ENCODE data around the gene CHPT1. TPM values are rescaled to one million over a fixed set of nuclear protein-coding genes. Genes with fewer than 3 reads are reported as not detected.

The CHPT1 gene
- total and polyA plus RNA-seq, 2 experiments from 2014 or later, result 22.2 to 23.0 TPM

DNA sequence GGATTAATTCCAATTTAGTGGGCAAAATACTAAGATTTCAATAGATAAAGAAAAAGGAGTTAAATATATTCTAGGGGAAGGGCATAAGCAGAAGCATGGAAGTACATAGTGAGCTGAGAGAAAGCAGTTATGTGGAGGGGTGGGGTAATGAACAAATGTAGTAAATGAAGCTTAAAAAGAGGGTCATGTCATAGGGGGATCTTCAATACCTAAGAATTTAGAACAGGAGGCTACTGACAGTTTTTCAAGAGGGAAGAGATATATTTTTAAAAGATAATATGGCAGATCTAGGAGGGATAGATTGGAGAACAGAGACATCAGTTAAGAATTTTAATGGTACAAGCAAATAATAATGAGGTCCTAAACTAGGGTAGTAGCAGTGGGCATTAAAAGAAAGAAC lies 32.4 kb downstream of the CHPT1 start:
- no peak for TF ChIP-seq POLR2AphosphoS5 (IDR thresholded peaks at IDR 0.05; ENCODE audit: low read depth)
- Mint-ChIP-seq H3K27me3 (ENCODE audit: insufficient read depth, low read depth, poor library complexity) (peaks cover 5% of the 10 kb centered on the region), H3K27ac (no peak overlapping the region), H3K4me1 (no peaks in the 10 kb centered on the region), H3K9me3 (no peaks in the 10 kb centered on the region), H3K36me3 (ENCODE audit: low read depth) (no peaks in the 10 kb centered on the region), H3K4me3 (no peak overlapping the region)
- Histone ChIP-seq H4K20me1 (replicated peaks; ENCODE audit: insufficient read depth) (no peaks in the 10 kb centered on the region), H3K79me2 (replicated peaks; ENCODE audit: insufficient read depth) (no peaks in the 10 kb centered on the region), H3K9me2 (ENCODE audit: insufficient read depth) (no peaks in the 10 kb centered on the region), H3K4me1 (ENCODE audit: insufficient read depth) (no peaks in the 10 kb centered on the region), H3K27me3 (ENCODE audit: insufficient read depth) (no peaks in the 10 kb centered on the region), H3K4me2 (no peak overlapping the region), H3K4me3 (no peak overlapping the region), H3F3A (replicated peaks; ENCODE audit: low read depth) (no peaks in the 10 kb centered on the region), H2AFZ (no peak overlapping the region), H3K36me3 (ENCODE audit: insufficient read depth) (no peaks in the 10 kb centered on the region), H3K27ac (ENCODE audit: low read depth) (no peak overlapping the region)
- DNase-seq (ENCODE audit: low spot score) (no peak), ATAC-seq (no peak)

DNA sequence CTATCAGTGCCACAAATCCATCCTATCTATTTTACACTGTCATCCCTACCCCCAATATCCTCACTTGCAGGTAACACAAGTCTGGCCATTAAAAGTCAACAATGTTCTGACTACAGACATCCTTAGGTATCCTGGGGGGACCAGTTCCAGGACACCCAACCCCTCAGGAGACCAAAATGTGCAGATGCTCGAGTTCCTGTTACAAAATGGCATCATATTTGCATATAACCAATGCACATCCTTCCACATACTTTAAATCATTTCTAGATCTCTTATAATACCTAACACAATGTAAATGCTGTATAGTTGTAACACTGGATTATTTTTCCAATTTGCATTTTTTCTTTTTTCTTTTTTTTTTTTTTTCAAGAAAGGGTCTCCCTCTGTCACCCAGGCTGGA lies 34.9 kb downstream of the CHPT1 start:
- no peaks in the 10 kb centered on the region for H3F3A ChIP-seq (replicated peaks; ENCODE audit: low read depth)
- no peak overlapping the region for H3K27ac ChIP-seq (ENCODE audit: low read depth)
- H3K4me2 ChIP-seq, result no peak overlapping the region
- no peak overlapping the region for H3K4me3 ChIP-seq
- ATAC-seq, result no peak
- H3K79me2 ChIP-seq (replicated peaks; ENCODE audit: insufficient read depth), result no peaks in the 10 kb centered on the region
- H3K4me1 ChIP-seq (ENCODE audit: insufficient read depth), result no peaks in the 10 kb centered on the region
- no peaks in the 10 kb centered on the region for H3K4me1 Mint-ChIP-seq
- H3K4me3 Mint-ChIP-seq, result no peak overlapping the region
- H3K27ac Mint-ChIP-seq, result no peak overlapping the region
- no peaks in the 10 kb centered on the region for H3K36me3 Mint-ChIP-seq (ENCODE audit: low read depth)
- H3K27me3 Mint-ChIP-seq (ENCODE audit: insufficient read depth, low read depth, poor library complexity), result peaks cover 5% of the 10 kb centered on the region
- no peak for DNase-seq (ENCODE audit: low spot score)
- no peak overlapping the region for H2AFZ ChIP-seq
- no peaks in the 10 kb centered on the region for H3K9me2 ChIP-seq (ENCODE audit: insufficient read depth)
- no peaks in the 10 kb centered on the region for H3K27me3 ChIP-seq (ENCODE audit: insufficient read depth)
- no peaks in the 10 kb centered on the region for H3K9me3 Mint-ChIP-seq
- no peaks in the 10 kb centered on the region for H3K36me3 ChIP-seq (ENCODE audit: insufficient read depth)
- TF ChIP-seq, protein P1, sequence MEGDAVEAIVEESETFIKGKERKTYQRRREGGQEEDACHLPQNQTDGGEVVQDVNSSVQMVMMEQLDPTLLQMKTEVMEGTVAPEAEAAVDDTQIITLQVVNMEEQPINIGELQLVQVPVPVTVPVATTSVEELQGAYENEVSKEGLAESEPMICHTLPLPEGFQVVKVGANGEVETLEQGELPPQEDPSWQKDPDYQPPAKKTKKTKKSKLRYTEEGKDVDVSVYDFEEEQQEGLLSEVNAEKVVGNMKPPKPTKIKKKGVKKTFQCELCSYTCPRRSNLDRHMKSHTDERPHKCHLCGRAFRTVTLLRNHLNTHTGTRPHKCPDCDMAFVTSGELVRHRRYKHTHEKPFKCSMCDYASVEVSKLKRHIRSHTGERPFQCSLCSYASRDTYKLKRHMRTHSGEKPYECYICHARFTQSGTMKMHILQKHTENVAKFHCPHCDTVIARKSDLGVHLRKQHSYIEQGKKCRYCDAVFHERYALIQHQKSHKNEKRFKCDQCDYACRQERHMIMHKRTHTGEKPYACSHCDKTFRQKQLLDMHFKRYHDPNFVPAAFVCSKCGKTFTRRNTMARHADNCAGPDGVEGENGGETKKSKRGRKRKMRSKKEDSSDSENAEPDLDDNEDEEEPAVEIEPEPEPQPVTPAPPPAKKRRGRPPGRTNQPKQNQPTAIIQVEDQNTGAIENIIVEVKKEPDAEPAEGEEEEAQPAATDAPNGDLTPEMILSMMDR (conservative IDR thresholded peaks at IDR 0.05; ENCODE audit: low read depth in 2 of 2), result no peak
- TF ChIP-seq, protein P2, sequence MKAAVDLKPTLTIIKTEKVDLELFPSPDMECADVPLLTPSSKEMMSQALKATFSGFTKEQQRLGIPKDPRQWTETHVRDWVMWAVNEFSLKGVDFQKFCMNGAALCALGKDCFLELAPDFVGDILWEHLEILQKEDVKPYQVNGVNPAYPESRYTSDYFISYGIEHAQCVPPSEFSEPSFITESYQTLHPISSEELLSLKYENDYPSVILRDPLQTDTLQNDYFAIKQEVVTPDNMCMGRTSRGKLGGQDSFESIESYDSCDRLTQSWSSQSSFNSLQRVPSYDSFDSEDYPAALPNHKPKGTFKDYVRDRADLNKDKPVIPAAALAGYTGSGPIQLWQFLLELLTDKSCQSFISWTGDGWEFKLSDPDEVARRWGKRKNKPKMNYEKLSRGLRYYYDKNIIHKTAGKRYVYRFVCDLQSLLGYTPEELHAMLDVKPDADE (IDR thresholded peaks at IDR 0.05), result no peak
- TF ChIP-seq, protein P3, sequence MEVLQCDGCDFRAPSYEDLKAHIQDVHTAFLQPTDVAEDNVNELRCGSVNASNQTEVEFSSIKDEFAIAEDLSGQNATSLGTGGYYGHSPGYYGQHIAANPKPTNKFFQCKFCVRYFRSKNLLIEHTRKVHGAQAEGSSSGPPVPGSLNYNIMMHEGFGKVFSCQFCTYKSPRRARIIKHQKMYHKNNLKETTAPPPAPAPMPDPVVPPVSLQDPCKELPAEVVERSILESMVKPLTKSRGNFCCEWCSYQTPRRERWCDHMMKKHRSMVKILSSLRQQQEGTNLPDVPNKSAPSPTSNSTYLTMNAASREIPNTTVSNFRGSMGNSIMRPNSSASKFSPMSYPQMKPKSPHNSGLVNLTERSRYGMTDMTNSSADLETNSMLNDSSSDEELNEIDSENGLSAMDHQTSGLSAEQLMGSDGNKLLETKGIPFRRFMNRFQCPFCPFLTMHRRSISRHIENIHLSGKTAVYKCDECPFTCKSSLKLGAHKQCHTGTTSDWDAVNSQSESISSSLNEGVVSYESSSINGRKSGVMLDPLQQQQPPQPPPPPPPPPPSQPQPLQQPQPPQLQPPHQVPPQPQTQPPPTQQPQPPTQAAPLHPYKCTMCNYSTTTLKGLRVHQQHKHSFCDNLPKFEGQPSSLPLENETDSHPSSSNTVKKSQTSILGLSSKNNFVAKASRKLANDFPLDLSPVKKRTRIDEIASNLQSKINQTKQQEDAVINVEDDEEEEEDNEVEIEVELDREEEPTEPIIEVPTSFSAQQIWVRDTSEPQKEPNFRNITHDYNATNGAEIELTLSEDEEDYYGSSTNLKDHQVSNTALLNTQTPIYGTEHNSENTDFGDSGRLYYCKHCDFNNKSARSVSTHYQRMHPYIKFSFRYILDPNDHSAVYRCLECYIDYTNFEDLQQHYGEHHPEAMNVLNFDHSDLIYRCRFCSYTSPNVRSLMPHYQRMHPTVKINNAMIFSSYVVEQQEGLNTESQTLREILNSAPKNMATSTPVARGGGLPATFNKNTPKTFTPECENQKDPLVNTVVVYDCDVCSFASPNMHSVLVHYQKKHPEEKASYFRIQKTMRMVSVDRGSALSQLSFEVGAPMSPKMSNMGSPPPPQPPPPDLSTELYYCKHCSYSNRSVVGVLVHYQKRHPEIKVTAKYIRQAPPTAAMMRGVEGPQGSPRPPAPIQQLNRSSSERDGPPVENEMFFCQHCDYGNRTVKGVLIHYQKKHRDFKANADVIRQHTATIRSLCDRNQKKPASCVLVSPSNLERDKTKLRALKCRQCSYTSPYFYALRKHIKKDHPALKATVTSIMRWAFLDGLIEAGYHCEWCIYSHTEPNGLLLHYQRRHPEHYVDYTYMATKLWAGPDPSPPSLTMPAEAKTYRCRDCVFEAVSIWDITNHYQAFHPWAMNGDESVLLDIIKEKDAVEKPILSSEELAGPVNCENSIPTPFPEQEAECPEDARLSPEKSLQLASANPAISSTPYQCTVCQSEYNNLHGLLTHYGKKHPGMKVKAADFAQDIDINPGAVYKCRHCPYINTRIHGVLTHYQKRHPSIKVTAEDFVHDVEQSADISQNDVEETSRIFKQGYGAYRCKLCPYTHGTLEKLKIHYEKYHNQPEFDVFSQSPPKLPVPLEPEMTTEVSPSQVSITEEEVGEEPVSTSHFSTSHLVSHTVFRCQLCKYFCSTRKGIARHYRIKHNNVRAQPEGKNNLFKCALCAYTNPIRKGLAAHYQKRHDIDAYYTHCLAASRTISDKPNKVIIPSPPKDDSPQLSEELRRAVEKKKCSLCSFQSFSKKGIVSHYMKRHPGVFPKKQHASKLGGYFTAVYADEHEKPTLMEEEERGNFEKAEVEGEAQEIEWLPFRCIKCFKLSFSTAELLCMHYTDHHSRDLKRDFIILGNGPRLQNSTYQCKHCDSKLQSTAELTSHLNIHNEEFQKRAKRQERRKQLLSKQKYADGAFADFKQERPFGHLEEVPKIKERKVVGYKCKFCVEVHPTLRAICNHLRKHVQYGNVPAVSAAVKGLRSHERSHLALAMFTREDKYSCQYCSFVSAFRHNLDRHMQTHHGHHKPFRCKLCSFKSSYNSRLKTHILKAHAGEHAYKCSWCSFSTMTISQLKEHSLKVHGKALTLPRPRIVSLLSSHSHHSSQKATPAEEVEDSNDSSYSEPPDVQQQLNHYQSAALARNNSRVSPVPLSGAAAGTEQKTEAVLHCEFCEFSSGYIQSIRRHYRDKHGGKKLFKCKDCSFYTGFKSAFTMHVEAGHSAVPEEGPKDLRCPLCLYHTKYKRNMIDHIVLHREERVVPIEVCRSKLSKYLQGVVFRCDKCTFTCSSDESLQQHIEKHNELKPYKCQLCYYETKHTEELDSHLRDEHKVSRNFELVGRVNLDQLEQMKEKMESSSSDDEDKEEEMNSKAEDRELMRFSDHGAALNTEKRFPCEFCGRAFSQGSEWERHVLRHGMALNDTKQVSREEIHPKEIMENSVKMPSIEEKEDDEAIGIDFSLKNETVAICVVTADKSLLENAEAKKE (CRISPR knock-in tag; IDR thresholded peaks at IDR 0.05), result no peak
- TF ChIP-seq ZNF114 (CRISPR knock-in tag; IDR thresholded peaks at IDR 0.05) (no peak), EZH2phosphoT487 (IDR thresholded peaks at IDR 0.05; ENCODE audit: unreplicated experiment) (no peak)
- TF ChIP-seq, protein P4, sequence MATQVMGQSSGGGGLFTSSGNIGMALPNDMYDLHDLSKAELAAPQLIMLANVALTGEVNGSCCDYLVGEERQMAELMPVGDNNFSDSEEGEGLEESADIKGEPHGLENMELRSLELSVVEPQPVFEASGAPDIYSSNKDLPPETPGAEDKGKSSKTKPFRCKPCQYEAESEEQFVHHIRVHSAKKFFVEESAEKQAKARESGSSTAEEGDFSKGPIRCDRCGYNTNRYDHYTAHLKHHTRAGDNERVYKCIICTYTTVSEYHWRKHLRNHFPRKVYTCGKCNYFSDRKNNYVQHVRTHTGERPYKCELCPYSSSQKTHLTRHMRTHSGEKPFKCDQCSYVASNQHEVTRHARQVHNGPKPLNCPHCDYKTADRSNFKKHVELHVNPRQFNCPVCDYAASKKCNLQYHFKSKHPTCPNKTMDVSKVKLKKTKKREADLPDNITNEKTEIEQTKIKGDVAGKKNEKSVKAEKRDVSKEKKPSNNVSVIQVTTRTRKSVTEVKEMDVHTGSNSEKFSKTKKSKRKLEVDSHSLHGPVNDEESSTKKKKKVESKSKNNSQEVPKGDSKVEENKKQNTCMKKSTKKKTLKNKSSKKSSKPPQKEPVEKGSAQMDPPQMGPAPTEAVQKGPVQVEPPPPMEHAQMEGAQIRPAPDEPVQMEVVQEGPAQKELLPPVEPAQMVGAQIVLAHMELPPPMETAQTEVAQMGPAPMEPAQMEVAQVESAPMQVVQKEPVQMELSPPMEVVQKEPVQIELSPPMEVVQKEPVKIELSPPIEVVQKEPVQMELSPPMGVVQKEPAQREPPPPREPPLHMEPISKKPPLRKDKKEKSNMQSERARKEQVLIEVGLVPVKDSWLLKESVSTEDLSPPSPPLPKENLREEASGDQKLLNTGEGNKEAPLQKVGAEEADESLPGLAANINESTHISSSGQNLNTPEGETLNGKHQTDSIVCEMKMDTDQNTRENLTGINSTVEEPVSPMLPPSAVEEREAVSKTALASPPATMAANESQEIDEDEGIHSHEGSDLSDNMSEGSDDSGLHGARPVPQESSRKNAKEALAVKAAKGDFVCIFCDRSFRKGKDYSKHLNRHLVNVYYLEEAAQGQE (IDR thresholded peaks at IDR 0.05; ENCODE audit: unreplicated experiment), result no peak
- H4K20me1 ChIP-seq (replicated peaks; ENCODE audit: insufficient read depth), result no peaks in the 10 kb centered on the region
